ENCODE results near the gene STOM.

- TF ChIP-seq CTCF (IDR thresholded peaks at IDR 0.05; ENCODE audit: low read depth, low read length) (no peak), EZH2phosphoT487 (IDR thresholded peaks at IDR 0.05; ENCODE audit: low read depth) (no peak)
Observed at GRCh38 chr9:121295662-121296191, 74.3 kb downstream of the STOM start.

Data from OCI-LY3 (cell line).